Neural crest cell (in vitro differentiated cells): ENCODE measurements around the gene GIPC2. TPM values are rescaled to one million over a fixed set of nuclear protein-coding genes. Genes with fewer than 3 reads are reported as not detected.

ENCODE experiments used
- DNase-seq: peaks from one replicate; pipeline ENCODE4 v3.0.0; 2021; ENCODE audit warnings: low read depth, mixed read lengths, low spot score
- H3K27ac Mint-ChIP-seq: one replicate; pipeline ENCODE4 v1.8.0; 2021; ENCODE audit warnings: mild to moderate bottlenecking, mixed read lengths; ENCODE audit not compliant: unreplicated experiment
- H3K27me3 Mint-ChIP-seq: 2 replicates; pipeline ENCODE4 v1.8.0; 2021; ENCODE audit warnings: low read depth, mild to moderate bottlenecking, mixed read lengths
- H3K36me3 Mint-ChIP-seq: 2 replicates; pipeline ENCODE4 v1.8.0; 2021; ENCODE audit warnings: low read depth, mild to moderate bottlenecking, mixed read lengths
- H3K4me1 Mint-ChIP-seq: 2 replicates; pipeline ENCODE4 v1.8.0; 2021; ENCODE audit warnings: mixed read lengths
- H3K4me3 Mint-ChIP-seq: one replicate; pipeline ENCODE4 v1.8.0; 2021; ENCODE audit warnings: mild to moderate bottlenecking, mixed read lengths
- H3K9me3 Mint-ChIP-seq: 2 replicates; pipeline ENCODE4 v1.8.0; 2021; ENCODE audit warnings: mixed read lengths
- total RNA-seq: library from RNA; stranded (reverse); gene quantifications from 2 replicates; pipeline ENCODE4 v1.2.1, GENCODE V29; 2021
- TF ChIP-seq, protein P1 (sequence below): fragments of 200-600 bp; sonication (generic); conservative IDR thresholded peaks from 2 replicates; pipeline ENCODE4 v1.5.0; 2021; ENCODE audit warnings: antibody characterized with exemption, mild to moderate bottlenecking

Gene GIPC2
- total RNA-seq, 1 donor from 2014 or later: not detected

DNA sequence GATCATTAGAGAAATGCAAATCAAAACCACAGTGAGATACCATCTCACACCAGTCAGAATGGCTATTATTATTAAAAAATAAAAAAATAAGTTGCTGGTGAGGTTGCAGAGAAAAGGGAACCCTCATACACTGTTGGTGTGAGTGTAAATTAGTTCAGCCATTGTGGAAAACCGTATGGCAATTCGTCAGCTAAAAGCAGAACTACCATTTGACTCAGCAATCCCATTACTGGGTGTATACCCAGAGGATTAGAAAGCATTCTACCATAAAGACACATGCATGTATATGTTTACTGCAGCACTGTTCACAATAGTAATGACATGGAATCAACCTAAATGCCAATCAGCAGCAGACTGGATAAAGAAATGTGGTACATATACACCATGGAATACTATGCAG is 42.2 kb downstream of the GIPC2 start:
- Mint-ChIP-seq H3K36me3 (peaks cover 3% of the 10 kb centered on the region), H3K9me3 (peaks cover 14% of the 10 kb centered on the region), H3K4me1 (no peaks in the 10 kb centered on the region), H3K27ac (no peak overlapping the region), H3K4me3 (no peak overlapping the region), H3K27me3 (peaks cover 2% of the 10 kb centered on the region)
- TF ChIP-seq, protein P1, sequence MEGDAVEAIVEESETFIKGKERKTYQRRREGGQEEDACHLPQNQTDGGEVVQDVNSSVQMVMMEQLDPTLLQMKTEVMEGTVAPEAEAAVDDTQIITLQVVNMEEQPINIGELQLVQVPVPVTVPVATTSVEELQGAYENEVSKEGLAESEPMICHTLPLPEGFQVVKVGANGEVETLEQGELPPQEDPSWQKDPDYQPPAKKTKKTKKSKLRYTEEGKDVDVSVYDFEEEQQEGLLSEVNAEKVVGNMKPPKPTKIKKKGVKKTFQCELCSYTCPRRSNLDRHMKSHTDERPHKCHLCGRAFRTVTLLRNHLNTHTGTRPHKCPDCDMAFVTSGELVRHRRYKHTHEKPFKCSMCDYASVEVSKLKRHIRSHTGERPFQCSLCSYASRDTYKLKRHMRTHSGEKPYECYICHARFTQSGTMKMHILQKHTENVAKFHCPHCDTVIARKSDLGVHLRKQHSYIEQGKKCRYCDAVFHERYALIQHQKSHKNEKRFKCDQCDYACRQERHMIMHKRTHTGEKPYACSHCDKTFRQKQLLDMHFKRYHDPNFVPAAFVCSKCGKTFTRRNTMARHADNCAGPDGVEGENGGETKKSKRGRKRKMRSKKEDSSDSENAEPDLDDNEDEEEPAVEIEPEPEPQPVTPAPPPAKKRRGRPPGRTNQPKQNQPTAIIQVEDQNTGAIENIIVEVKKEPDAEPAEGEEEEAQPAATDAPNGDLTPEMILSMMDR: no peak
- no peak for DNase-seq

DNA sequence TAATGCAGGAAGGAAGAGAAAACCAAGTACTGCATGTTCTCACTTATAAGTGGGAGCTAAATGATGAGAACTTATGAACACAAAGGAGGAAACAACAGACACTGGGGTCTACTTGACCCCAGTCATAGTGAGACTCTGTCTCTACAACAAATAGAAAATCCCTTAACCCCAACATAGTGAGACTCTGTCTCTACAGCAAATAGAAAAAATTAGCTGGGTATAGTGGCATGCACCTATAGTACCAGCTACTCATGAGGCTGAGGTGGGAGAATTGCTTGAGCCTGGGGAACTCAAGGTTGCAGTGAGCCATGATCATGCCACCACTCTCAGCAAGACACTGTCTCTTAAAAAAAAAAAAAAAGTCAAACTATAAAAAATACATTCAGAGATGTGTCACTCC is 42.7 kb downstream of the GIPC2 start:
- H3K9me3 Mint-ChIP-seq: peaks cover 14% of the 10 kb centered on the region
- H3K4me1 Mint-ChIP-seq: no peaks in the 10 kb centered on the region
- peaks cover 3% of the 10 kb centered on the region for H3K36me3 Mint-ChIP-seq
- TF ChIP-seq, protein P1: no peak
- no peak overlapping the region for H3K4me3 Mint-ChIP-seq
- H3K27ac Mint-ChIP-seq: no peak overlapping the region
- DNase-seq: no peak
- H3K27me3 Mint-ChIP-seq: peaks cover 2% of the 10 kb centered on the region

DNA sequence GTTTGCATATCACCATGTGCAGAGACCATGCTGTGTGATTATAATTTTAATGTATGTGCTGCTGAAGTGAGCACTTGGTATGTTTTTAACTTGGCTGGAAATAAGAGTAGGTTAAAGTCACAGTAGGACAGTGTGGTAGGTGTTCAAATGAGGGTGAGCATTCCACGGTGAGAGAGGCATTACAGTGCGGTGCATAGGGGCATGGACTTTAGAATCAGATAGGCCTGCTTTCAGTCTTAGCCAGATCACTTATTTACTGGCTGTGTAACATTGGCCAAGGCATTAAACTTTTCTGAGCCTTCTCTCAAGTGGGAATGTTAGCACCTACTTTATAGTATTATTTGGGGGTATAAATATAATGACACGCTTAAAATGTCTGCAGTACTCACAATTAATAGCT is 43.2 kb downstream of the GIPC2 start:
- H3K9me3 Mint-ChIP-seq: peaks cover 14% of the 10 kb centered on the region
- DNase-seq: no peak
- peaks cover 3% of the 10 kb centered on the region for H3K36me3 Mint-ChIP-seq
- TF ChIP-seq, protein P1: no peak
- no peaks in the 10 kb centered on the region for H3K4me1 Mint-ChIP-seq
- no peak overlapping the region for H3K27ac Mint-ChIP-seq
- peaks cover 2% of the 10 kb centered on the region for H3K27me3 Mint-ChIP-seq
- no peak overlapping the region for H3K4me3 Mint-ChIP-seq

DNA sequence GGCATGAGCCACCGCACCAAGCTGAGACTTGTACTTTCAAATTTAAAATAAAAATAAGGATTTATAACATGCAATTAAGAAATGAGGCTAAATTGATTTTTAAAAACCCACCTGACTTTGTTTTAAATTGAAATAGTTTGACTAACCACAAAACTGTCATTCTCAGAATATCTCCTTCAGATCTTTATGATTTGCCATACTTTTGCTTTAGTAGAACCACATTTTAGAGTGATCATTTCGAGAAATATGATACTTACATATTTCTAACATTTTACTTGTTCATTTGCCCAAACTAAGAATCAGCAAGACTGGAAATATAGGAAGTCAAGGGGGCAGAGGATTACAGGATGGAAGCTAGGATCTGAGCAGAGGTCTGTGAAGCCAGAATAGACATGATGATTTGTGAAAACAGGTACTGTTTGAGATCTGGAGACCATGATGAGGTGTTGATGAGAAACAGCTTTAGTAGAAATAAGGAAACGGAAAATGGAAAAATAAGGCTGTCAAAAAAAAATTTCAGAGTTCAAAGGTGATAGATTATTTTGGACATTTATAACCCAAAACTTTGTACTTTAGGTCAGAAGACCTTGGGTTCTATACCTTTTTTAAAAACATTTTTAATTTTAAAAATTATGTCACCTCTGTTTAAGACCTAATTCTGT is 44.8 kb downstream of the GIPC2 start:
- H3K27me3 Mint-ChIP-seq: peaks cover 2% of the 10 kb centered on the region
- H3K36me3 Mint-ChIP-seq: peaks cover 3% of the 10 kb centered on the region
- DNase-seq: no peak
- H3K9me3 Mint-ChIP-seq: peaks cover 10% of the 10 kb centered on the region
- H3K4me3 Mint-ChIP-seq: no peak overlapping the region
- no peaks in the 10 kb centered on the region for H3K4me1 Mint-ChIP-seq
- H3K27ac Mint-ChIP-seq: no peak overlapping the region
- TF ChIP-seq, protein P1: no peak

- DNase-seq: no peak
- TF ChIP-seq, protein P1: no peak
- H3K4me3 Mint-ChIP-seq: no peak overlapping the region
- H3K27ac Mint-ChIP-seq: no peak overlapping the region
- no peaks in the 10 kb centered on the region for H3K36me3 Mint-ChIP-seq
- peaks cover 4% of the 10 kb centered on the region for H3K9me3 Mint-ChIP-seq
- H3K4me1 Mint-ChIP-seq: no peaks in the 10 kb centered on the region
- H3K27me3 Mint-ChIP-seq: no peaks in the 10 kb centered on the region
These were observed 45.5 kb downstream of the GIPC2 start for GRCh38 chr1:78091215-78091813.
